Calu3 (cell line): ENCODE results near the gene EPHA1. TPM values are rescaled to one million over a fixed set of nuclear protein-coding genes. Genes with fewer than 3 reads are reported as not detected.

Experiments used
- BruUV-seq: library from RNA; stranded (reverse); fragments of 400-500 nt; replicated peaks from 2 replicates; lab custom pipeline; 2021; lab: Mats Ljungman, UMichigan
- CTCF ChIA-PET: fragments of 300-600 bp; sonication (Branson Sonifier 250); formaldehyde crosslinking; loops from one replicate; lab custom pipeline; 2022; ENCODE audit warnings: antibody characterized with exemption; lab: Charles Lee
- DNase-seq: peaks from one replicate; pipeline ENCODE4 v3.0.0; 2022
- H3K27ac Mint-ChIP-seq: one replicate; pipeline ENCODE4 v1.8.0; 2022; ENCODE audit warnings: mixed read lengths; ENCODE audit not compliant: unreplicated experiment
- H3K27me3 Mint-ChIP-seq: one replicate; pipeline ENCODE4 v1.8.0; 2022; ENCODE audit warnings: mixed read lengths; ENCODE audit not compliant: unreplicated experiment
- H3K36me3 Mint-ChIP-seq: one replicate; pipeline ENCODE4 v1.8.0; 2022; ENCODE audit warnings: mild to moderate bottlenecking, moderate library complexity, mixed read lengths; ENCODE audit not compliant: insufficient read depth, unreplicated experiment
- H3K4me1 Mint-ChIP-seq: one replicate; pipeline ENCODE4 v1.8.0; 2022; ENCODE audit warnings: mild to moderate bottlenecking, low read depth, mixed read lengths; ENCODE audit not compliant: unreplicated experiment
- H3K4me3 Mint-ChIP-seq: one replicate; pipeline ENCODE4 v1.8.0; 2022; ENCODE audit warnings: mild to moderate bottlenecking, low read depth, moderate library complexity, mixed read lengths; ENCODE audit not compliant: unreplicated experiment
- H3K9me3 Mint-ChIP-seq: one replicate; pipeline ENCODE4 v1.8.0; 2022; ENCODE audit warnings: low read depth, mixed read lengths; ENCODE audit not compliant: unreplicated experiment
- CTCF ChIP-seq: fragments of 200-600 bp; IDR thresholded peaks from one replicate; pipeline ENCODE4 v1.8.0; 2022; ENCODE audit warnings: antibody characterized with exemption; ENCODE audit not compliant: unreplicated experiment
- intact Hi-C: fragments of 100-400 bp; cut with micrococcal nuclease; formaldehyde crosslinking; loops from one replicate; pipeline ENCODE4 v1.10.0; 2022; ENCODE audit not compliant: unreplicated experiment
- total RNA-seq: library from RNA; stranded (reverse); gene quantifications from 2 replicates; pipeline ENCODE4 v1.2.3, GENCODE V29; 2022

Gene EPHA1
- total RNA-seq, 1 experiment from 2014 or later = 21.6 TPM

DNA sequence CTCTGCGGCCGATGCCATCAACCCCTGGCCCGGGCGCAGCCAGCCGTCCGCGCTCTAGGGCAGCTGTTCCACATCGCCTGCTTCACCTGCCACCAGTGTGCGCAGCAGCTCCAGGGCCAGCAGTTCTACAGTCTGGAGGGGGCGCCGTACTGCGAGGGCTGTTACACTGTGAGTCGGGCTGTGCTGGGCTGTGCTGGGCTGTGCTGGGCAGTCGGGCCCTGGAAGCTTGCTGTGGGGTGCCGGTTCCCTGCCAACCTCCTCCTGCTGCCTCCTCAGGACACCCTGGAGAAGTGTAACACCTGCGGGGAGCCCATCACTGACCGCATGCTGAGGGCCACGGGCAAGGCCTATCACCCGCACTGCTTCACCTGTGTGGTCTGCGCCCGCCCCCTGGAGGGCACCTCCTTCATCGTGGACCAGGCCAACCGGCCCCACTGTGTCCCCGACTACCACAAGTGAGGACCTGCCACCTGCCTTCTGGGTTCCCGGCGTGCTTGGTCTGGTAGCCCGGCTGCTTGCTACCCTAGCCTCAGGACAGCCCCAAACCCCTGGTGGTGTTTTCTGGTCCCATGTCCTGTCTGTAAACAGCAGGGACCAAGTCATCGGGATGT lies 20.1 kb downstream of the EPHA1 start:
- no peaks in the 10 kb centered on the region for H3K27me3 Mint-ChIP-seq
- H3K4me3 Mint-ChIP-seq = no peak overlapping the region
- DNase-seq = no peak
- no peak for TF ChIP-seq CTCF
- no TSS peak for BruUV-seq
- H3K27ac Mint-ChIP-seq = no peak overlapping the region
- no peaks in the 10 kb centered on the region for H3K4me1 Mint-ChIP-seq
- no peaks in the 10 kb centered on the region for H3K9me3 Mint-ChIP-seq
- intact Hi-C loops = no loop called here
- CTCF ChIA-PET = interaction anchor here (1.1 kb wide), 1 partner anchor 33 kb away, joined by 3 read pairs; no protein-coding TSS in a partner anchor
- peaks cover 43% of the 10 kb centered on the region for H3K36me3 Mint-ChIP-seq

- peaks cover 43% of the 10 kb centered on the region for H3K36me3 Mint-ChIP-seq
- no TSS peak for BruUV-seq
- intact Hi-C loops = no loop called here
- no peaks in the 10 kb centered on the region for H3K9me3 Mint-ChIP-seq
- no peak overlapping the region for H3K27ac Mint-ChIP-seq
- no peak for DNase-seq
- no peaks in the 10 kb centered on the region for H3K27me3 Mint-ChIP-seq
- CTCF ChIA-PET = interaction anchor here (1.1 kb wide), 1 partner anchor 33 kb away, joined by 3 read pairs; no protein-coding TSS in a partner anchor
- H3K4me3 Mint-ChIP-seq = no peak overlapping the region
- TF ChIP-seq CTCF = no peak
- H3K4me1 Mint-ChIP-seq = no peaks in the 10 kb centered on the region
Observed at GRCh38 chr7:143388051-143388450, 20.6 kb downstream of the EPHA1 start.

DNA sequence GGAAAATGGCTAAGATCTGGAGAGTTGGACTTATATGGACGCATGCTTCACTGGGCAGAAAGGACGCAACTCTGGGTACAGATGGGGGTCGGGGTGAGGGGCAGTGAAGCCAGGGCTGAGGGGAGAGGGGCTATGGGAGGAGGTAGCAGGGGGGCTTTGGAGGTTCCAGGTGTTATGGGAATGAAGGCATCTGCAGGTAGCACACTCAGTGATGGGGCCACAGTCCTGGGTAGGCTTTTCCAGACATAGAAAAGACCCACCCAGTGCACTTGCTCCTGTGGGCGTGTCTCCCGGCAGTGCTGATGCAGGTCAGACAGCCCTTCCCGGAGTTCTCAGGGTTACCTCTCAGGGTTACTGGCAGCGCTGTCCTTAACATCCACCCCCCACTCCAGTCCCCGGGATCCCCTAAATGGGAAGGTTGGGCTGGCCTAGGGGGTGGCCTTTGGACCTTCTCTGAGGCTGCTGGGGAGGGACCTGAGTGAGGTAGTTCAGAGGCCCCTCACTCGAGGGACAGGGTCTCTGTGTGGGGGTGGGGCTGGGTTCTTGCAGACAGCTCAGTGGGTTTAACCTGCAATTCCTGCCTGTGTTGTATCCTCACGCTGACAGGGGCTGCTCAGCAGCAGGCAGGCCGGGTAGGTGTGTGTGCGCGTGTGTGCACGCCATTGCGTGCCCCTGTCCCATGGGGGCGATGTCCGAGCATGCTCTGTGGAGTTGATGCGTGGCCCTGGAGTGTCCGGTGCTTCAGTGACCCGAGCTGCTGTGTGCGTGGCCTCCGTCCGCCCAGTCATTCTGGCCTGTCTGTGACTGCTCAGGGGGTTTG lies 21.3 kb downstream of the EPHA1 start:
- Mint-ChIP-seq H3K27ac (no peak overlapping the region), H3K4me3 (no peak overlapping the region), H3K4me1 (no peaks in the 10 kb centered on the region), H3K27me3 (no peaks in the 10 kb centered on the region), H3K9me3 (no peaks in the 10 kb centered on the region), H3K36me3 (peaks cover 49% of the 10 kb centered on the region)
- CTCF ChIA-PET = interaction anchor here (1.1 kb wide), 1 partner anchor 32 kb away, joined by 3 read pairs; no protein-coding TSS in a partner anchor
- intact Hi-C loops = no loop called here
- no peak for DNase-seq
- TF ChIP-seq CTCF = no peak
- BruUV-seq = no TSS peak

DNA sequence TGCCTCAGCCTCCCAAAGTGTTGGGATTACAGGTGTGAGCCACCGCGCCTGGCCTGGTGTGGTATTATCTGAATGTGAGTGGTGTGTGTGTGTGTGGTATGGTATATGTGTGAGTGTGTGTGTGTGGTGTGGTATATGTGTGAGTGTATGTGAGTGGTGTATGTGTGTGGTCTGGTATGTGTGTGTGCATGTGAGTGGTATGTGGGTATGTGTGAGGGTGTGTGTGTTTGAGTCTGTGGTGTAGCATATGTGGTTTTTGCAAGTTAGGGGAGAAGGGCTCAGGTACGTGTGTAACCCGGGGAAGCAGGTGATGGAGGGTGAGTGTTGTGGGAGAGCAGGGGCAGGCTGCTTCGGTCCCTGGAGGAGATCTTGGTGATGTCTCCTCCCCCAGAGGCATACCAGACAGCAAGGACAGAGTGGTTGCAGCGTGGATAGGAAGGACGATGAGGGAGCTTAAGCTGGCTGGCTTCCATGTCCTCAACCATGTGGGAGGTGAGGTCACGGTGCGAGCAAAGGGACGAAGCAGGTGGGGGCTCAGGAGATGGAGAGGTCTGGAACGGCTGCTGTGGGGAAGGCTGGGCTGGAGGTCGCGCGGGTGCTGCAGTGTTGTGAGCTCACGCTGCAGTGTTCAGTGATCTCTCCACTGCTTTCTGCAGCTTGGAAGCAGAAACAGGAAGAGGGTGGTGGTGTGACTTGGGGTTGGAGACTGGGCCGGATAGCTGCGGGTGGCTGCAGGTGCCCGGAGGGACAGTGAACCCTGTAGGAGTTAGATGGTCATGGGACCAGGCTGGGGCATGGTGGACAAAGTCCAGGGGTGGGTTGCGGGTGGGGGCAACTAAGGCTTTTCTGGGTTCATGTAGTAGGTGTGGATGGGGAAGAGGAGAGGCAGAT lies 22.5 kb downstream of the EPHA1 start:
- Mint-ChIP-seq H3K36me3 (peaks cover 54% of the 10 kb centered on the region), H3K4me3 (no peak overlapping the region), H3K27me3 (no peaks in the 10 kb centered on the region), H3K9me3 (no peaks in the 10 kb centered on the region), H3K27ac (no peak overlapping the region), H3K4me1 (no peaks in the 10 kb centered on the region)
- no peak for DNase-seq
- no peak for TF ChIP-seq CTCF
- CTCF ChIA-PET = interaction anchor here (0.6 kb wide), 1 partner anchor 407 kb away, joined by 9 read pairs; no protein-coding TSS in a partner anchor
- intact Hi-C loops = no loop called here
- no TSS peak for BruUV-seq
